ENCODE measurements around the gene FBXL7. TPM values are rescaled to one million over a fixed set of nuclear protein-coding genes. Genes with fewer than 3 reads are reported as not detected.

Gene FBXL7
- total and polyA plus RNA-seq, 2 of the 8 experiments (the other 6 are each of a cell fraction or from before 2014, with no cell fraction given), result 17.7 to 17.8 TPM

GRCh38 chr5:15487228-15487627 is 12.8 kb upstream of the FBXL7 start:
- Histone ChIP-seq H4K8ac (ENCODE audit: extremely low read depth, insufficient read depth, low read length) (no peak overlapping the region), H3K23ac (ENCODE audit: insufficient read length) (no peak overlapping the region), H3K79me1 (ENCODE audit: low read depth, low read length) (no peaks in the 10 kb centered on the region), H3K4me3 (ENCODE audit: extremely low read depth in 1 of 4, insufficient read depth in 2 of 4, low read depth in 3 of 4, low read length in 4 of 4) (no peak overlapping the region), H3K36me3 (ENCODE audit: control insufficient read depth in 2 of 4, insufficient read depth in 4 of 4, low read length in 3 of 4) (no peaks in the 10 kb centered on the region), H3K14ac (ENCODE audit: insufficient read length) (no peak overlapping the region), H3K27ac (ENCODE audit: low read depth, low read length) (no peak overlapping the region), H2BK12ac (ENCODE audit: low read depth, low read length) (no peak overlapping the region), H3K56ac (replicated peaks; ENCODE audit: insufficient read length, low read depth, low read length) (no peak overlapping the region), H3K23me2 (ENCODE audit: low read depth, low read length) (no peaks in the 10 kb centered on the region), H2AFZ (ENCODE audit: low read length) (no peak overlapping the region), H4K91ac (replicated peaks; ENCODE audit: insufficient read length, low read length) (no peak overlapping the region), H3K27me3 (replicated peaks in 1 of 4; ENCODE audit: control insufficient read depth in 3 of 4, extremely low read depth in 1 of 4, insufficient read depth in 3 of 4, low read length in 3 of 4) (no peaks in the 10 kb centered on the region), H3K4ac (replicated peaks; ENCODE audit: insufficient read length, low read depth, low read length) (no peak overlapping the region), H3K9me3 (ENCODE audit: insufficient read depth in 2 of 2, low read depth in 1 of 2, low read length in 1 of 2) (no peaks in the 10 kb centered on the region), H4K5ac (ENCODE audit: insufficient read length, low read depth, low read length) (no peak overlapping the region), H3K9ac (replicated peaks in 1 of 4; ENCODE audit: extremely low read depth in 1 of 4, low read depth in 3 of 4, low read length in 3 of 4) (no peak overlapping the region), H2BK15ac (ENCODE audit: low read length) (no peak overlapping the region), H4K20me1 (replicated peaks in 1 of 2; ENCODE audit: control insufficient read depth in 1 of 2, insufficient read depth in 2 of 2, low read length in 2 of 2) (no peaks in the 10 kb centered on the region), H2BK20ac (ENCODE audit: low read length) (no peak overlapping the region), H2AK5ac (ENCODE audit: low read depth, low read length) (no peak overlapping the region), H3K79me2 (ENCODE audit: control insufficient read depth in 1 of 2, insufficient read depth in 2 of 2, low read length in 2 of 2) (no peaks in the 10 kb centered on the region), H3K4me1 (replicated peaks in 1 of 4; ENCODE audit: control insufficient read depth in 3 of 4, insufficient read depth in 4 of 4, low read length in 3 of 4) (no peaks in the 10 kb centered on the region), H3K4me2 (ENCODE audit: insufficient read depth in 1 of 2, low read depth in 2 of 2, low read length in 2 of 2) (no peak overlapping the region), H3K18ac (ENCODE audit: extremely low read depth, low read length) (no peak overlapping the region), H2BK120ac (replicated peaks; ENCODE audit: low read depth, low read length) (no peak overlapping the region), H2BK5ac (ENCODE audit: low read depth, low read length) (no peak overlapping the region)
- FAIRE-seq, result no peak
- ChIA-PET CTCF (ENCODE audit: partially characterized antibody) (interaction anchor here (1.2 to 1.3 kb wide), 2 partner anchors 12 to 16 kb away, joined by 3 read pairs; partner anchors contain the start of gene FBXL7), POLR2A (ENCODE audit: partially characterized antibody) (no interaction called here)
- no peak for DNase-seq (ENCODE audit: low read depth in 1 of 2, low spot score in 2 of 2)
- 81% methylated on average over 2 of the region's 2 CpGs; no CpG with 5 or more reads in 1 of the 2 experiments for WGBS, 2 experiments (ENCODE audit: extremely low coverage in 1 of 2, insufficient coverage in 1 of 2, insufficient read length in 1 of 2, insufficient replicate concordance in 2 of 2, low coverage in 1 of 2, low lambda C conversion rate in 2 of 2, missing lambda C conversion rate in 1 of 2)
- no peak for TF ChIP-seq BRCA1 (IDR thresholded peaks at IDR 0.05; ENCODE audit: low read depth, low read length)
- no peak for TF ChIP-seq SAP30 (IDR thresholded peaks at IDR 0.05; ENCODE audit: insufficient read depth, insufficient replicate concordance, low read length)
- TF ChIP-seq RAD21 (IDR thresholded peaks at IDR 0.05 in 1 of 2, conservative IDR thresholded peaks at IDR 0.05 in 1 of 2; ENCODE audit: low read depth in 2 of 2, low read length in 2 of 2), result no peak
- no peak for TF ChIP-seq POU5F1 (IDR thresholded peaks at IDR 0.05; ENCODE audit: low read depth, low read length)
- TF ChIP-seq SP4 (IDR thresholded peaks at IDR 0.05; ENCODE audit: low read length), result no peak
- no peak for TF ChIP-seq ASH2L (IDR thresholded peaks at IDR 0.05; ENCODE audit: low read length)
- TF ChIP-seq RFX5 (IDR thresholded peaks at IDR 0.05; ENCODE audit: borderline replicate concordance, low read depth, low read length), result no peak
- no peak for TF ChIP-seq NRF1 (IDR thresholded peaks at IDR 0.05; ENCODE audit: low read depth, low read length)
- TF ChIP-seq KDM1A (IDR thresholded peaks at IDR 0.05; ENCODE audit: borderline replicate concordance, low read length), result no peak
- no peak for TF ChIP-seq EGR1 (IDR thresholded peaks at IDR 0.05; ENCODE audit: borderline replicate concordance, low read depth, low read length)
- no peak for TF ChIP-seq TCF12 (IDR thresholded peaks at IDR 0.05; ENCODE audit: low read depth, low read length)
- no peak for TF ChIP-seq CTBP2 (IDR thresholded peaks at IDR 0.05; ENCODE audit: borderline replicate concordance, insufficient read depth, insufficient read length, low read length)

All from H1 (cell line).